GM21447 (cell line): ENCODE results near the gene CLDN5.

Experiments
- ATAC-seq: cut with Tn5 transposase; IDR thresholded peaks from one replicate; pipeline ENCODE4 v1.9.1; 2021; ENCODE audit not compliant: unreplicated experiment

The CLDN5 gene

GRCh38 chr22:19523240-19524169, 705 bp downstream of the CLDN5 start:
- ATAC-seq = no peak

- no peak for ATAC-seq
These were observed 1.4 kb downstream of the CLDN5 start for GRCh38 chr22:19522881-19523239.

DNA sequence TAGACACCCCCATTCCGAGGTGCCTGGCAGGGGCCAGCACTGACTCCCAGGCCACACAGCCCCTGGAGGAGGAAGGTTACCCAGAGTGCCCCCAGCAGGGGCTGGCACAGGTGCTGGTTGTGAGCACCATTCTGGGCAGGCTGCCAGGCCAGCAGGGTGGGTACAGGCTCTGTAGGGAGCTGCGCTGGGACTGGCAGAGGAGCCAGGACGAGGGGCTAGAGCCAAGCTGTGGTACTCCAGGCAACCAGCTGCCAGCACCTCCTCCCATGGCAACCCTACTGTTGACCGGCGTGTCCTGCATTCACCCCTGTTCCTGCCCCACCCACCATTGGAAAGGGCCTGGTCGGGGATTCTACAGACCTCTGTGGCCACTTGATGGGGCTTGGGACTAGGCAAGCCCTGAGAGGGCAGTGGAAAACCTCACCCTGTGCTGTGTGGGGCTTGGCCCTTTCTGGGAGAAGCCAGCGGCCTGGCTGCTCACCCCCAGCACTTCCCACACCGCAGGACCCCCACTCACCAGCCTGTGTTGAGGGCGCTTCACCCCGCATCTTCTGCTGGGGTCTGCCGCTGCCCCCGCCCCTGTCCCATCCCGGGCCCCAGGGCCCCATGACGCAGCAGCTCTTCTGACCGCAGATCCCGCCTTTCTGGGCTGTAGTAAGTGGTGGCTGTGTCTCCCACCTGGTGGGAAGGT, 1.9 kb downstream of the CLDN5 start:
- ATAC-seq = no peak

GRCh38 chr22:19520566-19521305, 3.5 kb downstream of the CLDN5 start:
- no peak for ATAC-seq

DNA sequence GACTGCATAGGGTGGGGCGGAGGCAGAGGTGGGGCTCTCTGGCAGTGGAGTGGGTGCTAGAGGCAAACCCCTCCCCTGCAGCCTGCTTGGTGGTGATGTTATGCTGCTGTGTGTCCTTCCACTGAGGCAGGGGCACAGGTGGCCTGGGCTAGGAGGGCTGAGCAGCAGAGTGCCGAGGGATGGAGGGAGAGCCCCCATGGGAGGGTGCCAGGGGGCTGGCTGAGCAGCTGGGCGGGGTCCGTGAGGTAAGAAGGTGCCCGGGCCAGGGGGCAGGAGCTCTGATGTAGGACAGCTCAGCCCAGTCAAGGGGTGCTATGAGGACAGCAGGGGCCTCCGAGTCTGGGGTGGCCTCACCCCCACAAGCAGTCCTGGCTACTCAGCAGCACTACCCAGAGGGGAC, 4.2 kb downstream of the CLDN5 start:
- ATAC-seq = no peak

- ATAC-seq = no peak
These were observed 4.9 kb downstream of the CLDN5 start for GRCh38 chr22:19519041-19519926.

- no peak for ATAC-seq
These were observed 5.6 kb downstream of the CLDN5 start for GRCh38 chr22:19518635-19519034.

DNA sequence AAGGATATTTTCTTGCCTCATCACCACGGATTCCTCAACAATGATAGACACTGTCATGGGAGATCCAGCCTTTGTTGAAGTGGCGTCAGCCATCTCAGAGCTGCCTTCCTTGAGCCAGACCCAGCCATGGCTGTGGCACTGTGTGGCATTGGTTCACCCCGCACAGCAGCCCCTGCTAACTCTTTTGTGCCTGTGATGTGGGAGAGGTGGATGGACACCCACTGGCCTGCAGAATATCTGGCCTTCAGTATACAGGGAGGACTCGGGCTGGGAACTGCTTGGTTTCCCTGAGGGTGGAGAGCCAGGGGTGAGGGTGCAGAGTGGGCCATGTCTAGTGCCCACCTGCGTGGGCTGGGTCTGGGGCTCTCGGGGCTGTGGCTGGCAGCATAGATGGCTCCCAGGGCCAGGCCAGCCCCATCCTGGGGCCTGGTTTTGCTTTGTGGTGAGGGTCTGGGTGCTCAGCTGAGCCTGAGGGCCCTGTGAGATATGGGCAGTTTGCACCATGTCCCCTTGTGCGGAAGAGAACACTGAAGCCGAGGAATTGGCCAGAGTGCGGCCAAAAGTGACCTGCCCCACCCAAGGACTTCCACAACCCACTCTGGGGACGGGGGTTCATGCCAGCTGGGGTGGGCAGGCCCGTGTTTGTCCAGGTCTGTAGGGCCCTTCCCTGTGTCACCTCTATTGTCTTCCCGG, 6.1 kb downstream of the CLDN5 start:
- no peak for ATAC-seq

DNA sequence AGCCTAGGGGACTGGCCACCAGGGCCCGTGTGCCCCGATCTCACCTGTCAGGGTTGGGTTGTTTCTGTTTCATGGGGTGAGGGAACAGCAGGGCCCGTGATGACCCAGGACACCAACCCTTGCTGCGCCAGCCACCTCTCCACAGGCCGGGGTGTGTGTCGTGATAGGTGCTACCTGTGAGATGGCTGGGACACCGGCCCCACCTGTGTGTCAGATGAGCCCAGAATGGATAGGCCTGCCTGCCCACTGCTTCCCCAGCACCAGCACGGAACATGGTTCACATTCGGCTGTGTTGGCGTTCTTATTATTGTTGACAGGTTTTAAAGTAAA, 7.1 kb downstream of the CLDN5 start:
- no peak for ATAC-seq

DNA sequence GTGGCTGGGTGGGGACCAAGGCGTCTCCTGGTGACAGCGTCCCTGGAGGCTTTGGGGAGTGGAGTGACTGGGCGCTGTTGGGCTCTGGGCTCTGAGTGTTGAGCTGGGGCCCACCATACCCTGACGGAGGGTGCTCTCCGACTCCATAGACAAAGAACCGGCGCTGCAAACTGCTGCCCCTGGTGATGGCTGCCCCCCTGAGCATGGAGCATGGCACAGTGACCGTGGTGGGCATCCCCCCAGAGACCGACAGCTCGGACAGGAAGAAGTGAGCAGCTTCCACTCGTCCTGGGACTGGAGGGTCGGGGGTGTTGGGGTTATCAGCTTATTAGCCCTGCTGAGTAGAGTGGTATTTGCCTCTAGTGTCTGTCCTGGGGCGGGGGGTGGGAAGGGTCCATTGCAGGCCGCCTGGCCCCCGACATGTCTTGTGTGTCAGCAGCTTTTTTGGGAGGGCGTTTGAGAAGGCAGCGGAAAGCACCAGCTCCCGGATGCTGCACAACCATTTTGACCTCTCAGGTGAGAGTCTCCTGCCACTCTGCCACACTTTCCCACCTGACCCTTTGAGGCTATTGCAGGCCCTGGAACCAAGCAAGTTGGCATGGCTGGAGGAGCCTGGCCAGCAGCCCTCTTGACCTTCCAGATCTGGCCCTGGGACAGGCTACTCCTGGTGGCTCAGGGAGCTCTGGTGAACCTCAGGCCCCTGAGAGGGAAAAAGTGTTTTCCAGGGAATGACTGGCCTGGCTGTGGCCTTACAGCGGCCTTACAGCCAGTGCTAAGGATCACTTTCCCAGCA, 7.6 kb downstream of the CLDN5 start:
- ATAC-seq = no peak

DNA sequence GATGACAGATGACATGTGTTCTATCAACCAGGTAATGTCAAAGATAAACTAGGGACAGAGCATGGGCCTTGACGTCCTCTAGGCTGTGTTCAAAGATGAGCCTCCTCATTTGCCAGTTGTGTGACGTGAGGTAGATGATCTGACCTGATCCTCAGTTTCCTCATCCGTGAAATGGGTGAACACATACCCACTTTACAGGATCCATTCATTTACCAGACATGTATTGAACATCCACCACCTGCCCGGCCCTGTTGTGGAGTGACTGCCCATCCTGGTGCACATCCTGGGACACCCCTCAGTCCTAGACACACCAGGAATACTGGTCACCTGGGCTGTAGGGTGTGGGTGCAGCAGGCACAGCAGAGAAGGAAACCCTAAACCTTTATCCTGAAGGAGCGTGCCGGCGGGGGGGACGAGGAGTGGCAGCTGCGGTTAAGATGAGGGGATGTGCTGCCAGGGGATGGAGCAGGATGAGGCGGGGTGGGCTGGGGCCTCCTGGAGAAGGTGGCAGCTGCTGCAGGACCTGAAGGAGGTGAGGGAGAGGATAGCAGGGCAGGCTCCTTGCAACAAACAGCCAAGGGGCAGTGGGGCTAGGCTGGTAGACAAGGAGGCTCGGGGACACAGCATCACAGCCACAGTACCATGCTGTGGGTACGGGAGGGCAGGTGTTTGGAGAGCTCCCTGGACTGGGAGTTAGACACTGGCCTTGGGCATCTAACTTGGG, 8.4 kb downstream of the CLDN5 start:
- no peak for ATAC-seq

DNA sequence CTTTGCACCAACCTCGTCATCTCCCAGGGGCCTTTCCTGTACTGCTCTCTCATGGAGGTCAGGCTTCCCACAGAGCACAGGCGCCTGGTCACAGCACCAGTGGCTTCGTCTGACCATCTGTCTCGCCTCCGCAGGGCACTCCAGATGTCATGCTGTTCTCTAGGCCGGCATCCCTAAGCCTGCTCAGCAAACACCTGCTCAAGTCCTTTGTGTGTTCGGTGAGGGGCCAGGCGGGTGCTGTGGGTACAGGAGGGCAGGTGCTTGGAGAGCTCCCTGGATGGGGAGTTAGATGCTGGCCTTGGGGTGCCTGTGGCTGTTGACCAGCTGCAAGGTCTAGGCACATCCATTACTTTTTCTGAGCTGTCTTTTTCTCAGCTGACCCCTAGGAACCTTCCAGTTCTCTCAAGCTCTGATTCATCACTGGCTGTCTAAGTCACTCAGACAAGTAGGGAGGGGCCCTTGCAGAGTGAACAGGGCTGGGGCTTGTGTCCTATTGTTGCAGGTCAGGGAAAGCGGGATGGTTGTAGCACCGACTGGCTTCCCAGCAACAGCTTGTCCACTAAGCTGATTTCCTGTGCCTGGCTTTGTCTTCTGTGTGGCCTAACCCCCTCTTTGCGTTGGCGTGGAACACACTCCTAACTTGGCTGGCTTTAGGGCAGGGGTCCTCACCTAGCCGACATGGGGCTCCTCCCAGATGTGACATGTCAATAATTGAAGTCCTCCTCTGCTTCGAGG, 9.2 kb downstream of the CLDN5 start:
- ATAC-seq = no peak

- ATAC-seq = no peak
These were observed 10.4 kb downstream of the CLDN5 start for GRCh38 chr22:19513823-19514222.

DNA sequence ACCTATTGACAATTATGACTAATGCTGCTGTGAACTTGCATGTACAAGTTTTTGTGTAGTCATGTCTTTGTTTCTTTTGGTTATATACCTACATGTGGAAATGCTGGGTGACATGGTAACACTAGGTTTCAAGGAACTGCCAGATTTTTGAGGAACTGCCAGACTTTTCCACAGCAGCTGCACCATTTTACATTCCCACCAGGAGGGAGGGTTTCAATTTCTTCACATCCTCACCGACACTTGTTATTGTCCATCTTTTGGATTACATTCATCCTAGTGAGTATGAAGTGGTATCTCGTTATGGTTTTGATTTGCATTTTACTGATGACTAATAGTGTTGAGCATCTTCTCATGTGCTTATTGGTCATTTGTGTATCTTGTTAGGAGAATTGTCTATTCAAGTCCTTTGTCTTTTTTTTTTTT, 13.3 kb downstream of the CLDN5 start:
- ATAC-seq = no peak

DNA sequence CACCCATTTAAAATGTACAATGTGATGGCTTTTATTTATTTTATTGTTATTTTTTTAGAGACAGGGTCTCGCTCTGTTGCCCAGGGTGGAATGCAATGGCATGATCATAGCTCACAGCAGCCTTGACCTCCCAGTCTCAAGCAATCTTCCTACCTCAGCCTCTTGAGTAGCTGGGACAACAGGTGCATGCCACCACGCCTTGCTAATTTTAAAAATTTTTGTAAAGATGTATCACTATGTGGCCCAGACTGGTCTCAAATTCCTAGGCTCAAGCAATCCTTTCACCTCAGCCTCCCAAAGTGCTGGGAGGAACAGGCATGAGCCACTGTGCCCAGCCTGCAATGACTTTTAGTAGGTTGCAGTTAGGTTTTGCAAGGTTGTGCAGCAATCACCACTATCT, 14.3 kb downstream of the CLDN5 start:
- no peak for ATAC-seq

- no peak for ATAC-seq
These were observed 15.0 kb downstream of the CLDN5 start for GRCh38 chr22:19509191-19509590.

DNA sequence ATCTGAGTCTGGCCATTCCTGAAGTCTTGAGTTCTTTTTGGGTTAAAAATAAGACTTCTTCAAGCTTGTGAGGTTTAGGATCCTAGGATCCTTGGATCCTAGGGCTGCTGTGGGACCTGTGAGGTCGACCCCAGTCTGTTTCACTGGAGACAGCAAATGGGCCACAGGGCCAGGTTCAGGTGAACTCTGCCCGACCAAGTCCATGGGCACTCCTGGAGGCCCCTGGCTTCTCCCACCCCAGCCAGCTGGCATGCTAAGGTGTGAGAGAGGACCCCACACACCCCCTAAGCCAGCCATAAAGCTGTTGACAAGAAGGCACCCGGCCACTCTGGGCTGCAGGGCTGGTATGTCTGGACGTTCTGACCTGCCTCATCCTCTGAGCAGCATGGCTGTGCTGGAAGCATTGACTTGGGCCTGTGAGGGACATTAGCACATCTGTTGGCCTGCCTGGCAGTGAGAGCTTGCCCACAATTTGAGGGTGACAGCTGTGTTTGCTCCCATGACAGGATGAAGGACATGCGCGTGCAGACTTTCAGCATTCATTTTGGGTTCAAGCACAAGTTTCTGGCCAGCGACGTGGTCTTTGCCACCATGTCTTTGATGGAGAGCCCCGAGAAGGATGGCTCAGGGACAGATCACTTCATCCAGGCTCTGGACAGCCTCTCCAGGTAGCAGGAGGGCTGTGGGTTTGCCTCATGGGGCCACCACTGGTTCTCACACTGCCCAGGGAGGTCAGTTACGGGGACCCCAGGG, 16.0 kb downstream of the CLDN5 start:
- ATAC-seq = no peak

DNA sequence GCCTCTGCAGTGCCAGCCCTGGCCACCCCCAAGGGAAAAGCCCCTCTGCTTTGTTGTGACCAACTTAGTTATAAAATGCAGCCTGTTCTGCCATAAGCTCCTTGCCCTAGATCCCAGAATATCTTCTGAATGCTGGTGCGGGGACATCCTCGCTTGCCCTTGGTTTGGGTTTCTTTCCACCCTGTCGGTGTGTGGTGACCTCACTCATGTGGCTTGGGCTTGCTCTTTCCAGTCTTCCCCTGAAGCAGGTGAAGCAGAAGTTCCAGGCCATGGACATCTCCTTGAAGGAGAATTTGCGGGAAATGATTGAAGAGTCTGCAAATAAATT, 16.7 kb downstream of the CLDN5 start:
- no peak for ATAC-seq
